GM18868 (cell line): ENCODE data around the gene LYZL1.
"Not testable (repeated sequence)": the region's sequence is repeated elsewhere in the genome, so short reads cannot be mapped to it uniquely, and the experiment has no call there.

ENCODE experiments used
- ATAC-seq: cut with Tn5 transposase; IDR thresholded peaks from one replicate; pipeline ENCODE4 v1.9.1; 2021; ENCODE audit warnings: mild to moderate bottlenecking, moderate library complexity; ENCODE audit not compliant: unreplicated experiment

The LYZL1 gene

DNA sequence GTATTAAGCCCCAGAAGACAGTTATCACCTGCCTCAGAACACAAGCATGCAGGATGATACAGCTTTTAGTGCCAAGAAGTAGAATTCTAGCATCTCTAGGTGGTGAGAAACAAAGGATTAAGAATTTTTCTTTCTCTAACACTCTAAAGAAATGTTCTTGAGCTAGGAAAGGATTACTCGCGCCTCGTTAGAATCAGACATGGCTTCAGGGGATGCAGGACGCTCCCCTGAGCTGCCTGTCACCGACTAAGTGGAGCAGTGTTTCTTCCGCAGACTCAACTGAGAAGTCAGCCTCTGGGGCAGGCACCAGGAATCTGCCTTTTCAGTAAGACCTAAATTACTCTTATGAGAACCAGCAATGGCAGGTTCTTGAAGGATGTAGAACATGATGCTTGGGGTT, at the start of gene LYZL1:
Gene LYZL1 (plus strand): TSS at position 165 of the 400 bp plus-strand sequence. CDS start 2,798 bp downstream, outside the sequence.
- ATAC-seq, result not testable (repeated sequence)

DNA sequence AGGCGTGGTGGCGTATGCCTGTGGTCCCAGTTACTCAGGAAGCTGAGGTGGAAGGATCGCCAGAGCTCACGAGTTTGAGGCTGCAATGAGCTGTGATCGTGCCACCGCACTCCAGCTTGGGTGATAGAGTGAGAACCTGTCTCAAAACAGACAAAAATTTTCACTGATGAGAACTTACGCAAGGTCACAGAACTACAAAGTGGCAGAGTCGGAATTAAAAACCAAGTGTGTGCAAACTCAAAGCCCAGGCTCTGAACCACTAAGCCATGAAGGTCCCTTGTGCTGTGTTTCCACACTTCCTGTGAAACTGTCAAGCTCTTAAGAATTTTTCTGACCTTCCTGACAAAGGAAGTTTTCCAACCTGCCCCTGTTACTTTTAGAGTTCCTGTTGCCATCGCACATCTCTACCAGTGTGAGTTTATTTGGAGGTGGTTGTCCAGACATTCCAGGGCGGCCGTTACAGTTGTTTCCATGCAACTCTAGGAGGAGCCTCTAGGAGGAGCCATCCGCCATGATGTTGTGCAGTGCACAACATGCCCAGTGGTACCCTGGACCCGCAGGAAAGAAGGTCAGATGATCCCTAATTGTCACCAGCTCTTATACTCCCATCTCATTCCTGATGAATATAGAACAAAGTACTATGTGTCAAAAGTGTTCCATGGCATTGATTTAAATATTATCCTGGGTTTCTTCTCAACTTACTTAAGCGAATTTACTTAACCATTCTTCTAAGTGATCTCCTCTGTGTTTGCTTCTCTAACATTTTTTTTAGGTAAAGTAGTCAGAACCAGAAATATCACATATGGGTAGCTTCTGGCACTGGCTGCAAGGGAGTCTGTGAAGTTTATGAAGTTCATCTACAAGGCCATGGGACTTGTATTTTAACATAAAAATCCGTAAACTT, 49.0 kb upstream of the LYZL1 start:
- ATAC-seq, result peak; percentile 56

DNA sequence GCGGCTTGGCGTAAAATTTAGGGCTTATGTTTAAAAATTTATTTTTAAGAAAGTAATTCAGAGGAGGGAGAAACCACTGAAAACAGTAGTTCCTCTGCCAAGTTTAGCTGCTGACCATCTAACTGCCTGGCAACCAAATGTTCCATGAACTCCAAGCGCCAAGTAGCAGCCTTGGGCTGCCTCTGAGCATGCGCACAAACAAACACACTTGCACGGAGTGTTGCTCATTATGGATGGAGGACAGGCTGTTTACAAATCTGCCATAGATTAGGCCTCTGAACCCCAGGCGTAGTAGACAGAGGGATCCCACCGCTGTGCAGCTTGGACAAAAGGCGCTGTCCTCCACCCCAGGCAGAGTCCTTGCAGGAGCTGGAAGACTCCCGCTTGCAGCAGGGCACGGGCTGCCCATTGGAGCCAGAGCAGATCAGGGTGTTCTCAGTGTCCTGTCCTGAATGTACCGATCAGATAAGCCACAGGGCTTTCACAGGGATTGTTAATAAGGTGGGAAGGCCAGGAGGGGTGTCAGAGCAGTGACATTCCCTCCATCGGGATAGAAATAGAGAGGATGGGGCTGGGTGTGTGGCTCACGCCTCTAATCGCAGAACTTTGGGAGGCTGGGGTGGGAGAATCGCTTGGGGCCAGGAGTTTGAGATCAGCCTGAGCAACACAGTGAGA, 47.7 kb upstream of the LYZL1 start:
- no peak for ATAC-seq

GRCh38 chr10:29241925-29242324, 46.9 kb upstream of the LYZL1 start:
- ATAC-seq, result no peak

DNA sequence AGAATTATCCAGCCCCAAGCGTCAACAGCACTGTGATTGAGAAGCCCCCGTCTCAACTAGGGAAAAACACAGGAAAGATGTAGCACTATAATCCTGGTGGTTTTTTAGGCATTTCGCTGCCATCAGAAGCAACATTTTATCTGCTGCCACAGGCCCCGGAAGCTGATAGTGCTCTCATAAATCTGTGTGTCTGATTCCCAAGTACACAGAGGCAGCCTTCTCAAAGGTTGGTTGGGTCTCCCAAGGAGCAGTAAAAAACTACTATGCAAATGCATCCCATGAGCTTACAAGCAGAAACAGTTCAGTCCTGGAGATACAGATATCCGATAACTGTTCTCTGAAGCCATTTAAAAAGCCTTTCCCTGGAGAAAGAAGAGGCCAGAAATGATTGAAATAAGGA, 45.8 kb upstream of the LYZL1 start:
- no peak for ATAC-seq

- no peak for ATAC-seq
Measured at GRCh38 chr10:29243750-29244149, 45.1 kb upstream of the LYZL1 start.

DNA sequence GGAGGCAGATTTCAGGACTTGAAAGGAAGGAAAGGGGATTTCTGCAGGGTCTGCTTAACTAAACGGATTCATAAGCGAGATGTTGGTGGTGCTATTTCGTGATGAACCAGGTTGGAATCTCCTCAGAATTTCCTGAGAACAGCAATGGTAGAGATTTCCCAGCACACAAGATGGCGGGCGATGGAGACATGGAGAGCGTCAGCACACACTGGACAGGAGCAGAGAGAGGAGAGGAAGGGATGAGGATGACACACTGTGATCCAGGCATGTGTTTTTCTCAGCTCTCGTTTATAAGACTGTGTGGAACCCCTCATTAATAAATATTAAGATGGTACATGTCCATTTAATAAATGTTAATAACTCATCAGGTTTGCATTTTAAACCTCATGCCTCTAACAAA, 43.9 kb upstream of the LYZL1 start:
- no peak for ATAC-seq

DNA sequence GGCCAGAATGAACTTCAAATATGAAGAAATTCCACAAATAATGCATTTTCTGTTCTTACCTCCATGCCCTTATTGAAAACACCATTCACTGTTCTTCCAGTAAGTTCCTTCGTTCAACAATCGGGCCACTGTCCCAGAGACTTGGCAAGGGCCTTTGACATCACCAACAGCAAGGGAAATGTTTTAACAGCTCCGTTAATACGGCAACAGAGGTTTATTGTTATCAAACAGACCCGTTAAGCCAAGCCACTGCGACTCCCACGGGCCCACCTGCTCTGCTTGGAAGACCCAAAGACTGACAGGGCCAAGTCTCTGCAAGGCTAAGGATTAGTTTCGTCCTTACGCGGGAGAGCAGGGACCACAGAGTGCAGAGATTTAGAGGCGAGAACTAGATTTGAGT, 43.4 kb upstream of the LYZL1 start:
- no peak for ATAC-seq

DNA sequence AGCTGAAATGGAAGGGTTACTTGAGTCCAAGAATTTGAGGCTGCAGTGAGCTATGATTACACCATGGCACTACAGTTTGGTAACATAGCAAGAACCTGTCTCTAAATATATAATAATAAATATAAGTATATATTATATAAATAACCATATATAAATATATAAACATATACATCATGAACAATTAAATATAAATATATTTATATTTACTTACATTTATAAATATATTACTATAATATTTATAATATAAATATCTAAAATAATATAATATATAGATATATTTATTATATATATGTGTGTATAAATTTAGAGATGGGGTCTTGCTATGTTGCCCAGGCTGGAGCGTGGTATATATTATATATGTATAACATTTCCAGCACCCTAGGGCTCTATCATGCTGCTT, 42.4 kb upstream of the LYZL1 start:
- no peak for ATAC-seq

DNA sequence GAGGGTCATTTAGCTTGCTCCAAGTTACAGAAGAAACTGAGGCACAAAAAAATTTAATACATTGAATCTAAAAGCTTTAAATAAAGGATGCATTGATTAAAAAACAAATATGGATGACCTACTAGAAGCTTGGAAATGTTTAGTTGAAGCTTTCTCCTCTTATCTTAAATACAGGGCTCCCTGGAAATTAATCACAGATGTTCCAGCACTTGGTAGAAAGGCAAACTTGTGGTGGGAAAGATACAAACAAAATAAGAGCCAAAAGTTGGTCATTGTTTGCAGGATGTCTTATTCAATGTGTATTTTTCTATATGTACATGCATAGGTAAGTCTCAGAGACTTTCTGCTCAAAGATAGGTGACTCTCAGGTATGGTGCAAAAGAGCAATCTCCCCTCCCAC, 40.7 kb upstream of the LYZL1 start:
- no peak for ATAC-seq

DNA sequence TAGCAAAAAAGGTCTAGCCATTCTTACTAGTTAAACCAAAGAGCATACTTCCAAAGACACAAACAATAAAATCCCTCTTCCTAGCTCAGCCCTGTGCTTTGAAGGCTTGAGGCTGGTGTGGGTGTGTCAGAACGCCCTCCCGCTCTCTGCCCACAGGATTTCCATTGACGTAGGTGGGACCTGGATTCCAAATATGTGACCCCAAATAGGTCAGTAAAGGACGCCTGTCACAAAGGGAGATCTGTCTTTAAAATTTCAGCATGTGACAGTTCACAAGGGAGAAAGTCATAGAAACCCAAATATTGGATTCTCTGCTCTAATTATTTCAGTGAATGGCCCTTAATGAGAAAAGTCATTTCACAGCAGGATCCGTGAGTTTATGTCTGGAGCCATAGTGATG, 39.9 kb upstream of the LYZL1 start:
- no peak for ATAC-seq

GRCh38 chr10:29250066-29250465, 38.8 kb upstream of the LYZL1 start:
- no peak for ATAC-seq

GRCh38 chr10:29252811-29253689, 35.8 kb upstream of the LYZL1 start:
- ATAC-seq, result no peak

DNA sequence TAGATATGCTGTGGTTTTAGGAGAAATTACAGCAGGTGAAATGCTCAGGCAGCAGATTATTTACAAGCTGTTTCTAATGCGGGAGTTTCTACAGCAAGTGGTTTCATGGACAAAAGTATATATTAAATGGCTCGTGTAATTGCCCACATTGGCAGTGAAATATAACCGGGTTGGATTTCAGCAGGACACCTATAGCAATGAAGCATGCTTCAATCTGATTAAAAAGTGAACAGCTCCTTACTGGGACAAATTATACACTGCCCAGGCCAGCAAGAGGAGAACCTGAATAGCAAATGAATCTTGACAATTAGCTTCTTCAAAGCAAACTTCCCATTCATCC, 35.2 kb upstream of the LYZL1 start:
- ATAC-seq, result no peak

DNA sequence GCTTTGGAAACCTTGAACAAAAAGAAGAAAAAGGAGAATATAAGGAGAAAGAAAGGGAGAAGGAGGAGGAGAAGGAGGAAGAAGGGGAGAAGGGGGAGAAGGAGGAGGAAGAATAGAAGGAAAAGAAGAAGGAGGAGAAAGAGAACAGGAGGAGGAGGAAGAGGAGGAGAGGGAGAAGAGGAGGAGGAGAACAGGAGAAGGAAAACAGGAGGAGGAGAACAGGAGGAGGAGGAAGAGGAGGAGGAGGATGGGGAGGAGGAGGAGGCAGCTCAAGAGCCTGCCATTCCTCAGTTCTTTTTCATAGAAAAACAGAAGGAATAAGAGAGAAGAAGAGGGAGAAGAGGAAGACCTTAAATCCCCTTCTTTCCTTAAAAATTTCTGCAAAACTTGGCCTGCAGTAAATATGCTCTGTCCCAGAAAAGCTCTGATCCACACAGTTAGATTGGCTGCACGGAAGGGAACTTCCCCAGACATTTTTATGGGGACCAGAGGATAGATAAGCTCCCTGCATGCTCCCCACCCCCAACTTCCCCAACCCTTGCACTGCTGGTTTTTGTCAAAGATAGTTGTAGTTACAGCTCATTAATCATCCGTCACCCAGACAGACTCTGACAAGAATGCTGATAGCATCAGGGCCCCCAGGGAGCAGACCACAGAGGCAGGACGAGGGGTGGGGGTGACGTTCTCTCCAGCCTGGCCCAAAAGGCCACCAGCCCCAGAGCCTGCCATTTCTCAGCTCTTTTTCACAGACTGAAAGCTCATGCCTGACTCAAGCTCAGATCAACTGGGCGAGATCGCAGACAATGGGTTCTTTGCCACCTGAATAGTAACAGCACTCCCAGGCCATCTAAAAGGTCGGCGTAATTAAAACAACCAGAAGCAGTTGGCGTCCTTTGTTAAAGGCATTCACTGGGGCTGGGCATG, 34.5 kb upstream of the LYZL1 start:
- ATAC-seq, result peak; percentile 85

- no peak for ATAC-seq
Measured at GRCh38 chr10:29255104-29255503, 33.8 kb upstream of the LYZL1 start.

DNA sequence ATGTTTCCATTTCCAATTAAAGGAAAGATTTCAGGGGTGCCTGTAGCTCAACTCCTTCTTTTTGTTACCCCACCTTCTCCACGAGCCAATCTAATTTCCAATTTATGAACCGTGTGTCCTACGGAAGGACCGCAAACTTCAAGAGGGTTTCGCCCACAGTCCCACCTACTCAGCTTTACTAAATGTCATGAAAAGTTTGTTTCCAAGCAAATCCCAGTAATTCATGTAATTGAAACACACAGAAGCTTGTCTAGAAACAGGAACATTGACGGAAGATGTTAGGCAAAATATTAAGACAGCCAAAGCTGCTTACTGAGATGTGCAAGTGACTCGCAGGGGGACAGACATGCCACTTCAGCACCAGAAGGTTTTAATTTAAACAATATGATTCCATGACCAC, 32.9 kb upstream of the LYZL1 start:
- ATAC-seq, result no peak

GRCh38 chr10:29256586-29256985, 32.3 kb upstream of the LYZL1 start:
- no peak for ATAC-seq

DNA sequence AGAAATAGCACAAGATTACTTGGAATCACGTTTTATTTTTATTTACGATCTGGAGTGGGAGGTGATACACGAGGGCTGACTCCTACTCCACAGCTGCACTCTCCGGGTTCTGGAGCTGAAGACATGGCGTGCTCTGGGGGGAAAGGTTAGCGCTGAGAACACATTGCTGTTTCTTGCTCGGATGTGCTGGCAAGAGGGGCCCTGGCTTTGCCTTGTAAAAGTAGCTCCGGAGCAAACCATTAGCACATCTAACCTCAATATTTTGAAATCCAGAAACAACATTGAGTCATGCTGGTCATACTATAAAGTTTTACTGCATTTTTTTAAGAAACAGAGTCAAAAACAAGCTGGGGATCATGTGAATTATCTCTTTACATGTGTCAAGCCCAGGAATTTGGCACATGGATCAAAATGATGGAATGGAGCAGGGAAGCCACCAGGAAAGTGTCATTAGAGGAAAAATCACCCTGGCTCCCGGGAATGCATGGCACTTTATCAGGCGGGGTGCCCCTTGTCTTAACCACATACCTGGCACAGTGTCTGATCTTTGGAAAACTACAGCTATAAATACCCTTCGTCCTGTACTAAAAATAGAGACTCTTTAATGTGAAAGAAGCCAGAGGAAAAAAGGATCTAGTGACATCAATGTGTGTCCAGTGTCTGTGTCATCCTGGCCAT, 31.6 kb upstream of the LYZL1 start:
- no peak for ATAC-seq

DNA sequence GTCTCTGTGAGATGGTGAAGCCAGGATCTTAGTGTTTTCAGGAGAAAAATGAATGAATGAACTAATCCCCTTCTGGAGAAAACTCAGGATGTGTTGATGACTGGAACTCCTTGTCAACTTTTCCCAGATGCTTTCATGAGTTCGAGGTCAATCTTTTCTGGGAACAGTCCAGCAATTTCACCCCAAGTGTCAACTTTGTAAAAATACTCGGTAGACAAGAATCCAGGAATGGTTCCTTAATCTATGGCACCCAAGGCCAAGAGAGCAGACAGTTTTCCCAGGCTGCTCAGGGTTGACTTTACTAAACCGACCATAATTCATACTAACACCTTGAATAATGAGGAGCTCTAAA, 31.1 kb upstream of the LYZL1 start:
- ATAC-seq, result no peak
